Osteoblast (primary cell): Measurements from ENCODE around the gene CCDC85A. TPM values are rescaled to one million over a fixed set of nuclear protein-coding genes. Genes with fewer than 3 reads are reported as not detected.

Experiments used
- DNase-seq: peaks from one replicate; pipeline ENCODE4 v3.0.0; 2011; ENCODE audit warnings: low spot score, mixed read lengths; ENCODE audit not compliant: insufficient read length; ENCODE audit errors: missing footprints
- H2AFZ ChIP-seq: 2 replicates; pipeline ENCODE4 v1.6.0; 2011; ENCODE audit warnings: mild to moderate bottlenecking, low read length
- H3K27ac ChIP-seq: 2 replicates; pipeline ENCODE4 v1.5.1; 2011; ENCODE audit warnings: mild to moderate bottlenecking, low read depth, low read length, moderate library complexity
- H3K27me3 ChIP-seq: 2 replicates; pipeline ENCODE4 v1.6.0; 2012; ENCODE audit warnings: mild to moderate bottlenecking, control low read depth, inconsistent platforms, low read length, moderate library complexity; ENCODE audit not compliant: insufficient read depth
- H3K36me3 ChIP-seq: 2 replicates; pipeline ENCODE4 v1.5.1; 2011; ENCODE audit warnings: mild to moderate bottlenecking, low read length, control low read depth, moderate library complexity; ENCODE audit not compliant: insufficient read depth
- H3K4me1 ChIP-seq: 2 replicates; pipeline ENCODE4 v1.5.1; 2011; ENCODE audit warnings: mild to moderate bottlenecking, low read length, control low read depth, moderate library complexity; ENCODE audit not compliant: insufficient read depth
- H3K4me2 ChIP-seq: 2 replicates; pipeline ENCODE4 v1.6.0; 2011; ENCODE audit warnings: mild to moderate bottlenecking, low read length; ENCODE audit not compliant: insufficient read depth
- H3K4me3 ChIP-seq: fragments of 200-600 bp; sonication (generic); 3 replicates; pipeline ENCODE4 v1.5.1; 2012; ENCODE audit warnings: mild to moderate bottlenecking, low read length, inconsistent platforms; ENCODE audit not compliant: insufficient read depth
- H3K79me2 ChIP-seq: 2 replicates; pipeline ENCODE4 v1.6.0; 2012; ENCODE audit warnings: mild to moderate bottlenecking, low read length, control low read depth, inconsistent platforms; ENCODE audit not compliant: insufficient read depth
- H3K9me3 ChIP-seq: 2 replicates; pipeline ENCODE4 v1.5.1; 2011; ENCODE audit warnings: low read depth, low read length, control low read depth
- H4K20me1 ChIP-seq: 2 replicates; pipeline ENCODE4 v1.6.0; 2012; ENCODE audit warnings: mild to moderate bottlenecking, low read length, control low read depth; ENCODE audit not compliant: insufficient read depth
- CTCF ChIP-seq: IDR thresholded peaks from 2 replicates; pipeline ENCODE4 v1.5.1; 2011; ENCODE audit warnings: mild to moderate bottlenecking, low read depth, low read length, moderate library complexity; ENCODE audit errors: extremely low read depth
- total RNA-seq: library from RNA; depleted of rRNA; stranded (reverse); fragments of >200 nt; gene quantifications from 2 replicates; pipeline ENCODE4 v1.2.3, GENCODE V29; 2012

The CCDC85A gene
- total RNA-seq, 1 donor = 0.72 TPM

GRCh38 chr2:56175779-56176178 is 8.0 kb upstream of the CCDC85A start:
- Histone ChIP-seq H3K79me2 (no peaks in the 10 kb centered on the region), H3K4me3 (no peak overlapping the region), H3K4me1 (no peaks in the 10 kb centered on the region), H3K27ac (no peak overlapping the region), H3K4me2 (no peak overlapping the region), H3K9me3 (no peaks in the 10 kb centered on the region), H4K20me1 (no peaks in the 10 kb centered on the region), H2AFZ (no peak overlapping the region), H3K27me3 (peaks cover 2% of the 10 kb centered on the region), H3K36me3 (no peaks in the 10 kb centered on the region)
- TF ChIP-seq CTCF = no peak
- no peak for DNase-seq

- H2AFZ ChIP-seq = no peak overlapping the region
- H3K9me3 ChIP-seq = no peaks in the 10 kb centered on the region
- peaks cover 2% of the 10 kb centered on the region for H3K27me3 ChIP-seq
- H3K27ac ChIP-seq = no peak overlapping the region
- no peaks in the 10 kb centered on the region for H3K36me3 ChIP-seq
- H3K79me2 ChIP-seq = no peaks in the 10 kb centered on the region
- no peak for DNase-seq
- no peaks in the 10 kb centered on the region for H4K20me1 ChIP-seq
- no peak for TF ChIP-seq CTCF
- no peak overlapping the region for H3K4me3 ChIP-seq
- no peaks in the 10 kb centered on the region for H3K4me1 ChIP-seq
- H3K4me2 ChIP-seq = no peak overlapping the region
These were observed 6.2 kb upstream of the CCDC85A start for GRCh38 chr2:56177420-56178220.

- Histone ChIP-seq H3K4me2 (no peak overlapping the region), H4K20me1 (no peaks in the 10 kb centered on the region), H2AFZ (no peak overlapping the region), H3K27ac (no peak overlapping the region), H3K79me2 (no peaks in the 10 kb centered on the region), H3K36me3 (no peaks in the 10 kb centered on the region), H3K4me1 (no peaks in the 10 kb centered on the region), H3K27me3 (peaks cover 12% of the 10 kb centered on the region), H3K9me3 (no peaks in the 10 kb centered on the region), H3K4me3 (no peak overlapping the region)
- TF ChIP-seq CTCF = no peak
- no peak for DNase-seq
These were observed 3.9 kb upstream of the CCDC85A start for GRCh38 chr2:56179931-56180330.

- no peaks in the 10 kb centered on the region for H4K20me1 ChIP-seq
- DNase-seq = no peak
- TF ChIP-seq CTCF = no peak
- no peak overlapping the region for H2AFZ ChIP-seq
- no peak overlapping the region for H3K27ac ChIP-seq
- no peaks in the 10 kb centered on the region for H3K4me1 ChIP-seq
- no peaks in the 10 kb centered on the region for H3K79me2 ChIP-seq
- no peaks in the 10 kb centered on the region for H3K36me3 ChIP-seq
- no peak overlapping the region for H3K4me3 ChIP-seq
- H3K4me2 ChIP-seq = no peak overlapping the region
- peaks cover 29% of the 10 kb centered on the region for H3K27me3 ChIP-seq
- H3K9me3 ChIP-seq = no peaks in the 10 kb centered on the region
These were observed 1.4 kb upstream of the CCDC85A start for GRCh38 chr2:56182420-56182819.
